GM21737 (cell line): Measurements from ENCODE around the gene CYB5B.

Experiments used
- ATAC-seq: cut with Tn5 transposase; IDR thresholded peaks from one replicate; pipeline ENCODE4 v1.9.1; 2021; ENCODE audit warnings: mild to moderate bottlenecking, moderate library complexity; ENCODE audit not compliant: unreplicated experiment

The CYB5B gene

DNA sequence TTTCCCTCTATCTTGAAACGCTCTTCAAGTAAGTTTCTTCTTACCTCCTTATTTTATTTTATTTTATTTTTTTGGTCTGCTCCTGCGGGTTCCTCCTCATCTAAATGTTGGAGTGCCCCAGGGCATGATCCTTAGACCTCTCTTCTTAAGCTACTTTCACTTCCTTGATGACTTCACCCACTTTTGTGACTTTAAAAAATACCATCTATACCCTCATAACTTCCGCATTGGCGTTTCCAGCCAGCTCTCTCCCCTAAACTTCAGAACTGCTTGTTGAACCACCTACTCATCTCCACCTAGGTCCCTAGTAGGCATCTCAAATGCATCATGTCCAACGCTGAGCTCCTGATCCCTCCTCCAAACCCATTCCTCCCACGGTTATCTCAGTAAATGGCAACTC is 89.9 kb downstream of the CYB5B start:
- ATAC-seq, result no peak
